ENCODE measurements around the gene L2HGDH.

L2HGDH gene

GRCh38 chr14:50225974-50226297, 86.1 kb downstream of the L2HGDH start:
- DNase-seq: peak; percentile 19

- no peak for DNase-seq
These were observed 86.7 kb downstream of the L2HGDH start for GRCh38 chr14:50225067-50225973.

- DNase-seq: no peak
These were observed 89.9 kb downstream of the L2HGDH start for GRCh38 chr14:50222055-50222613.

GRCh38 chr14:50218501-50218900, 93.5 kb downstream of the L2HGDH start:
- no peak for DNase-seq

- DNase-seq: no peak
These were observed 96.6 kb downstream of the L2HGDH start for GRCh38 chr14:50215416-50215815.

- no peak for DNase-seq
These were observed 98.2 kb downstream of the L2HGDH start for GRCh38 chr14:50213795-50214194.

- DNase-seq: no peak
These were observed 99.3 kb downstream of the L2HGDH start for GRCh38 chr14:50212726-50213125.

- no peak for DNase-seq
These were observed 102.0 kb downstream of the L2HGDH start for GRCh38 chr14:50210074-50210473.

- DNase-seq: no peak
These were observed 113.5 kb downstream of the L2HGDH start for GRCh38 chr14:50198499-50198898.

- no peak for DNase-seq
These were observed 120.5 kb downstream of the L2HGDH start for GRCh38 chr14:50191499-50191898.

All from CD4-positive, alpha-beta T cell treated with Interleukin-4 for 4 hours (primary cell).